Upper lobe of left lung (tissue), 4 donors: ENCODE measurements around the gene ALLC.

Experiments
- POLR2A ChIP-seq, 4 donors: fragments of 450-650 bp; IDR thresholded peaks; one replicate each; pipeline ENCODE4 v1.5.1; 2016 to 2017; ENCODE audit warnings: antibody characterized with exemption in 4 of 4, mild to moderate bottlenecking in 2 of 4
- TF ChIP-seq, protein P1 (sequence below), 6 experiments: fragments of 450-650 bp in 4 of 6; fragments of 200-600 bp in 2 of 6; sonication (generic) in 2 of 6; IDR thresholded peaks; one replicate each; pipeline ENCODE4 v1.5.1; 2016 to 2019; ENCODE audit warnings: antibody characterized with exemption in 6 of 6

DNA sequence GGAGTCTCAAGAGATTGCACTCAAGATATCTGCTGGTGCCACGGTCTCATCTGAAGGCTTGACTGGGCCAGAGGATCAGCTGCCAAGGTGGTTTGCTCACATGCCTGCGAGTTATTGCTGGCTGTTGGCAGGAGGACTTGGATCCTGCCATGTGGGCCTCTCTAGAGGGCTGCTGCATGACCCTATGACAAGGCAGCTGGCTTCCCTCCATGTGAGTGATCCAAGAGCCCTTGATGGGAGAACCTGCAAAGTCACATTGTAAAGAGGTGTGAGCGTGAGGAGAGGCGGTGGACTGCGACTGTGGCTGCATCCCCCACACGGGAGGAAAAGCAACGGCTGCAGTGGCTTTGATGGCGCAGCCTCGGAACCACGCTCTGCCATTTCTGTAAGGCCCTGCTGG lies 4.0 kb upstream of the ALLC start:
- TF ChIP-seq POLR2A (IDR thresholded peaks at IDR 0.05) = no peak
- TF ChIP-seq, protein P1, sequence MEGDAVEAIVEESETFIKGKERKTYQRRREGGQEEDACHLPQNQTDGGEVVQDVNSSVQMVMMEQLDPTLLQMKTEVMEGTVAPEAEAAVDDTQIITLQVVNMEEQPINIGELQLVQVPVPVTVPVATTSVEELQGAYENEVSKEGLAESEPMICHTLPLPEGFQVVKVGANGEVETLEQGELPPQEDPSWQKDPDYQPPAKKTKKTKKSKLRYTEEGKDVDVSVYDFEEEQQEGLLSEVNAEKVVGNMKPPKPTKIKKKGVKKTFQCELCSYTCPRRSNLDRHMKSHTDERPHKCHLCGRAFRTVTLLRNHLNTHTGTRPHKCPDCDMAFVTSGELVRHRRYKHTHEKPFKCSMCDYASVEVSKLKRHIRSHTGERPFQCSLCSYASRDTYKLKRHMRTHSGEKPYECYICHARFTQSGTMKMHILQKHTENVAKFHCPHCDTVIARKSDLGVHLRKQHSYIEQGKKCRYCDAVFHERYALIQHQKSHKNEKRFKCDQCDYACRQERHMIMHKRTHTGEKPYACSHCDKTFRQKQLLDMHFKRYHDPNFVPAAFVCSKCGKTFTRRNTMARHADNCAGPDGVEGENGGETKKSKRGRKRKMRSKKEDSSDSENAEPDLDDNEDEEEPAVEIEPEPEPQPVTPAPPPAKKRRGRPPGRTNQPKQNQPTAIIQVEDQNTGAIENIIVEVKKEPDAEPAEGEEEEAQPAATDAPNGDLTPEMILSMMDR (IDR thresholded peaks at IDR 0.05) = no peak
